ENCODE results near the gene IL17D. TPM values are rescaled to one million over a fixed set of nuclear protein-coding genes. Genes with fewer than 3 reads are reported as not detected.

The IL17D gene
- total and polyA plus RNA-seq, 4 donors, result 2.9 to 9.2 (median 4.2) TPM

GRCh38 chr13:20711301-20712044 is 8.0 kb downstream of the IL17D start:
- H3K9me3 ChIP-seq (ENCODE audit: control insufficient read depth, low read length), result no peaks in the 10 kb centered on the region
- no peaks in the 10 kb centered on the region for H3K27me3 ChIP-seq (ENCODE audit: control insufficient read depth in 1 of 2, insufficient read depth in 2 of 2, low read length in 1 of 2)
- DNase-seq (no peak), ATAC-seq (ENCODE audit: low FRiP score) (no peak)
- H3K27ac ChIP-seq (ENCODE audit: low read depth in 1 of 2, low read length in 2 of 2), result no peak overlapping the region
- no peak overlapping the region for H3K4me3 ChIP-seq (ENCODE audit: low read length in 2 of 2)
- 87 to 91% methylated on average over 13 of the region's 13 CpGs for WGBS, 2 donors
- intact Hi-C loops (cut with DNase I), result loop anchor here (2.0 to 5.0 kb wide), 4 partner anchors 61 to 213 kb away; partner anchors contain the start of genes EEF1AKMT1 (in 2 of the 2) and IFT88 (in 1 of the 2)
- H3K36me3 ChIP-seq (ENCODE audit: control insufficient read depth in 1 of 2, insufficient read depth in 2 of 2, low read length in 1 of 2), result no peaks in the 10 kb centered on the region
- peaks cover 0 to 3% of the 10 kb centered on the region in 2 donors for H3K4me1 ChIP-seq (ENCODE audit: control insufficient read depth in 1 of 2, insufficient read depth in 2 of 2, low read length in 2 of 2)

GRCh38 chr13:20713014-20713376 is 9.5 kb downstream of the IL17D start:
- Histone ChIP-seq H3K36me3 (ENCODE audit: control insufficient read depth in 1 of 2, insufficient read depth in 2 of 2, low read length in 1 of 2) (no peaks in the 10 kb centered on the region), H3K4me3 (ENCODE audit: low read length in 2 of 2) (peak overlapping the region; percentile 9 to 38), H3K4me1 (ENCODE audit: control insufficient read depth in 1 of 2, insufficient read depth in 2 of 2, low read length in 2 of 2) (peaks cover 0 to 3% of the 10 kb centered on the region in 2 donors), H3K27me3 (ENCODE audit: control insufficient read depth in 1 of 2, insufficient read depth in 2 of 2, low read length in 1 of 2) (no peaks in the 10 kb centered on the region), H3K9me3 (ENCODE audit: control insufficient read depth, low read length) (no peaks in the 10 kb centered on the region), H3K27ac (ENCODE audit: low read depth in 1 of 2, low read length in 2 of 2) (no peak overlapping the region)
- no peak for DNase-seq
- WGBS, 2 donors, result 13 to 14% methylated on average over 11 of the region's 11 CpGs
- intact Hi-C loops (cut with DNase I), result loop anchor here (2.0 to 5.0 kb wide), 4 partner anchors 59 to 212 kb away; partner anchors contain the start of genes EEF1AKMT1 (in 2 of the 2) and IFT88 (in 1 of the 2)
- no peak for ATAC-seq (ENCODE audit: low FRiP score)

GRCh38 chr13:20713751-20714150 is 10.3 kb downstream of the IL17D start:
- Histone ChIP-seq H3K27me3 (ENCODE audit: control insufficient read depth in 1 of 2, insufficient read depth in 2 of 2, low read length in 1 of 2) (no peaks in the 10 kb centered on the region), H3K4me3 (ENCODE audit: low read length in 2 of 2) (no peak overlapping the region), H3K4me1 (ENCODE audit: control insufficient read depth in 1 of 2, insufficient read depth in 2 of 2, low read length in 2 of 2) (peaks cover 0 to 3% of the 10 kb centered on the region in 2 donors), H3K36me3 (ENCODE audit: control insufficient read depth in 1 of 2, insufficient read depth in 2 of 2, low read length in 1 of 2) (no peaks in the 10 kb centered on the region), H3K9me3 (ENCODE audit: control insufficient read depth, low read length) (no peaks in the 10 kb centered on the region), H3K27ac (ENCODE audit: low read depth in 1 of 2, low read length in 2 of 2) (no peak overlapping the region)
- DNase-seq, result peak; percentile 76 to 85
- intact Hi-C loops (cut with DNase I), result loop anchor here (2.0 to 5.0 kb wide), 4 partner anchors 59 to 211 kb away; partner anchors contain the start of genes EEF1AKMT1 (in 2 of the 2) and IFT88 (in 1 of the 2)
- 8 to 11% methylated on average over 11 of the region's 11 CpGs for WGBS, 2 donors
- ATAC-seq (ENCODE audit: low FRiP score), result peak; percentile 55

GRCh38 chr13:20714161-20714560 is 10.7 kb downstream of the IL17D start:
- peak; percentile 48 for ATAC-seq (ENCODE audit: low FRiP score)
- H3K27ac ChIP-seq (ENCODE audit: low read depth in 1 of 2, low read length in 2 of 2), result peak overlapping the region in 1 of 2 donors; percentile 7
- no peaks in the 10 kb centered on the region for H3K27me3 ChIP-seq (ENCODE audit: control insufficient read depth in 1 of 2, insufficient read depth in 2 of 2, low read length in 1 of 2)
- 25 to 26% methylated on average over 8 of the region's 8 CpGs for WGBS, 2 donors
- H3K9me3 ChIP-seq (ENCODE audit: control insufficient read depth, low read length), result no peaks in the 10 kb centered on the region
- intact Hi-C loops (cut with DNase I), result loop anchor here (5.0 kb wide), 2 partner anchors 58 to 147 kb away; partner anchors contain the start of genes EEF1AKMT1 (in 2 of the 2) and IFT88 (in 1 of the 2)
- DNase-seq, result no peak
- H3K4me1 ChIP-seq (ENCODE audit: control insufficient read depth in 1 of 2, insufficient read depth in 2 of 2, low read length in 2 of 2), result peaks cover 0 to 3% of the 10 kb centered on the region in 2 donors
- no peak overlapping the region for H3K4me3 ChIP-seq (ENCODE audit: low read length in 2 of 2)
- no peaks in the 10 kb centered on the region for H3K36me3 ChIP-seq (ENCODE audit: control insufficient read depth in 1 of 2, insufficient read depth in 2 of 2, low read length in 1 of 2)

GRCh38 chr13:20714563-20715329 is 11.2 kb downstream of the IL17D start:
- peak overlapping the region in 1 of 2 donors; percentile 20 for H3K27ac ChIP-seq (ENCODE audit: low read depth in 1 of 2, low read length in 2 of 2)
- H3K9me3 ChIP-seq (ENCODE audit: control insufficient read depth, low read length), result no peaks in the 10 kb centered on the region
- no peaks in the 10 kb centered on the region for H3K27me3 ChIP-seq (ENCODE audit: control insufficient read depth in 1 of 2, insufficient read depth in 2 of 2, low read length in 1 of 2)
- no peaks in the 10 kb centered on the region for H3K36me3 ChIP-seq (ENCODE audit: control insufficient read depth in 1 of 2, insufficient read depth in 2 of 2, low read length in 1 of 2)
- ATAC-seq (ENCODE audit: low FRiP score) (peak; percentile 82), DNase-seq (peak; percentile 80 to 83)
- WGBS, 2 donors, result 6 to 12% methylated on average over 9 of the region's 9 CpGs
- H3K4me3 ChIP-seq (ENCODE audit: low read length in 2 of 2), result no peak overlapping the region
- H3K4me1 ChIP-seq (ENCODE audit: control insufficient read depth in 1 of 2, insufficient read depth in 2 of 2, low read length in 2 of 2), result peaks cover 0 to under 1% of the 10 kb centered on the region in 2 donors
- intact Hi-C loops (cut with DNase I), result loop anchor here (5.0 kb wide), 2 partner anchors 58 to 147 kb away; partner anchors contain the start of genes EEF1AKMT1 (in 2 of the 2) and IFT88 (in 1 of the 2)

GRCh38 chr13:20715330-20715712 is 11.8 kb downstream of the IL17D start:
- no peak overlapping the region for H3K27ac ChIP-seq (ENCODE audit: low read depth in 1 of 2, low read length in 2 of 2)
- no peak overlapping the region for H3K4me3 ChIP-seq (ENCODE audit: low read length in 2 of 2)
- H3K4me1 ChIP-seq (ENCODE audit: control insufficient read depth in 1 of 2, insufficient read depth in 2 of 2, low read length in 2 of 2), result no peaks in the 10 kb centered on the region
- WGBS, 2 donors, result 87 to 90% methylated on average over 6 of the region's 6 CpGs
- no peaks in the 10 kb centered on the region for H3K36me3 ChIP-seq (ENCODE audit: control insufficient read depth in 1 of 2, insufficient read depth in 2 of 2, low read length in 1 of 2)
- ATAC-seq (ENCODE audit: low FRiP score) (no peak), DNase-seq (no peak)
- intact Hi-C loops (cut with DNase I), result no loop called here
- no peaks in the 10 kb centered on the region for H3K9me3 ChIP-seq (ENCODE audit: control insufficient read depth, low read length)
- no peaks in the 10 kb centered on the region for H3K27me3 ChIP-seq (ENCODE audit: control insufficient read depth in 1 of 2, insufficient read depth in 2 of 2, low read length in 1 of 2)

GRCh38 chr13:20716951-20717350 is 13.5 kb downstream of the IL17D start:
- Histone ChIP-seq H3K27ac (ENCODE audit: low read depth in 1 of 2, low read length in 2 of 2) (no peak overlapping the region), H3K36me3 (ENCODE audit: control insufficient read depth in 1 of 2, insufficient read depth in 2 of 2, low read length in 1 of 2) (no peaks in the 10 kb centered on the region), H3K4me1 (ENCODE audit: control insufficient read depth in 1 of 2, insufficient read depth in 2 of 2, low read length in 2 of 2) (no peaks in the 10 kb centered on the region), H3K27me3 (ENCODE audit: control insufficient read depth in 1 of 2, insufficient read depth in 2 of 2, low read length in 1 of 2) (no peaks in the 10 kb centered on the region), H3K4me3 (ENCODE audit: low read length in 2 of 2) (no peak overlapping the region), H3K9me3 (ENCODE audit: control insufficient read depth, low read length) (no peaks in the 10 kb centered on the region)
- ATAC-seq (ENCODE audit: low FRiP score) (no peak), DNase-seq (no peak)
- WGBS, 2 donors, result 92 to 94% methylated on average over 15 of the region's 15 CpGs
- intact Hi-C loops (cut with DNase I), result no loop called here

GRCh38 chr13:20717581-20718542 is 14.4 kb downstream of the IL17D start:
- DNase-seq, result no peak
- Histone ChIP-seq H3K4me3 (ENCODE audit: low read length in 2 of 2) (no peak overlapping the region), H3K27me3 (ENCODE audit: control insufficient read depth in 1 of 2, insufficient read depth in 2 of 2, low read length in 1 of 2) (no peaks in the 10 kb centered on the region), H3K9me3 (ENCODE audit: control insufficient read depth, low read length) (no peaks in the 10 kb centered on the region), H3K4me1 (ENCODE audit: control insufficient read depth in 1 of 2, insufficient read depth in 2 of 2, low read length in 2 of 2) (no peaks in the 10 kb centered on the region), H3K27ac (ENCODE audit: low read depth in 1 of 2, low read length in 2 of 2) (no peak overlapping the region), H3K36me3 (ENCODE audit: control insufficient read depth in 1 of 2, insufficient read depth in 2 of 2, low read length in 1 of 2) (no peaks in the 10 kb centered on the region)
- 94% methylated on average over 44 of the region's 44 CpGs for WGBS, 2 donors
- intact Hi-C loops (cut with DNase I), result no loop called here
- ATAC-seq (ENCODE audit: low FRiP score), result no peak

Measured in aorta (tissue), 5 donors.